ENCODE measurements around the gene VAV2. TPM values are rescaled to one million over a fixed set of nuclear protein-coding genes. Genes with fewer than 3 reads are reported as not detected.

The VAV2 gene
- total RNA-seq, 3 donors from 2014 or later, result 5.3 to 9.5 (median 8.8) TPM

DNA sequence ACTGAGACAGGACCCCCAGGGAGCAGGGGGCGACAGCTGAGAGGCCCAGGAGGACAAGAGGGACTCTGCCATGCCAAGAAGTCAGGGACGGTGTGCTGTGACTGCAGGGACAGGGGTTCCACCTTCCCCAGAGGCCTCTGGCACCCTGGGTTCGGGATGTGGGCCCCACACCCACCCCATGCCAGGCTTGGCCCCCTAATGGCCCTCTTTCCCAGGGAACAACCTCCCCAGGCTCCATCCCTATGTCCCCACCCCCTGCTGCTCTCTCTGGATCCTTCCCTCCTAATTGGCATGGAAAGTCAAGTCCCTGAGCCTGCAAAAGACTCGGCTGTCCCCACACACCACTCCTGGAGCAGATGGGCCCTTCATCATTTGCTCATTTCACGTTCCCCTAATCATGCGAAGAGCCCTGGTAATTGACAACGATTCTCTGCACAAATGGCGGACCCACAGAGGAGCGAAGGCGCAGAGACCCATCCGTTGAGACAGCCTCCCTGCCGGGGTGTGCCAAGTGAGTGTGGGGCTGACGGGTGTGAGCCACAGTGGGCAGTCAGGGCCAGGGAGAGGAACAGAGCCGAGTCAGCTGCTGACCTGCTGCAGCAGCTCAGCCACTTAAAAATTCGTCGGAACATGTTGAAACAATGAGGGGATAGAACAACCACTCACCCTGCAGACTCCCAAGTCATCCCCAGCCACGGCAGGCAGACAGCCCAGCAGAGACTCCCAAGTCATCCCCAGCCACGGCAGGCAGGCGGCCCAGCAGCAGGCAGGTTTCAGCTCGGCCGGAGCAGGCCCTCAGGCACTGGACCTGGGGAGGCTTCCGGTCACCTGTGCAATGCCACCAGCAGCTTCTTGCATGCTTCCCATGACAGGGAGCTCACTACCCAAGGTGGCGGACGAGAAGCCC, 109.0 kb downstream of the VAV2 start:
- TF ChIP-seq CTCF (IDR thresholded peaks at IDR 0.05) (no peak), POLR2AphosphoS5 (IDR thresholded peaks at IDR 0.05) (no peak), POLR2A (IDR thresholded peaks at IDR 0.05) (no peak)
- H3K4me3 ChIP-seq, result no peak overlapping the region
- H3K4me1 ChIP-seq, result peaks cover 0 to 7% of the 10 kb centered on the region in 2 donors
- no peaks in the 10 kb centered on the region for H3K27me3 ChIP-seq
- no peaks in the 10 kb centered on the region for H3K9me3 ChIP-seq
- DNase-seq (ENCODE audit: low spot score in 2 of 2), result no peak
- peak overlapping the region; percentile 79 to 81 for H3K27ac ChIP-seq
- no peaks in the 10 kb centered on the region for H3K36me3 ChIP-seq
- intact Hi-C loops (cut with DNase I; ENCODE audit: low total_unique reads), result loop anchor here (10.0 kb wide), 1 partner anchor 48 kb away; no protein-coding TSS in a partner anchor

GRCh38 chr9:133881671-133882381, 110.3 kb downstream of the VAV2 start:
- H3K4me3 ChIP-seq, result no peak overlapping the region
- H3K27me3 ChIP-seq, result no peaks in the 10 kb centered on the region
- DNase-seq (ENCODE audit: low spot score in 2 of 2), result peak in 1 of 2 donors; percentile 48
- peaks cover 0 to 7% of the 10 kb centered on the region in 2 donors for H3K4me1 ChIP-seq
- H3K36me3 ChIP-seq, result no peaks in the 10 kb centered on the region
- no peak for TF ChIP-seq CTCF (IDR thresholded peaks at IDR 0.05)
- TF ChIP-seq POLR2AphosphoS5 (IDR thresholded peaks at IDR 0.05), result no peak
- intact Hi-C loops (cut with DNase I; ENCODE audit: low total_unique reads), result loop anchor here (10.0 kb wide), 1 partner anchor 47 kb away; no protein-coding TSS in a partner anchor
- peak overlapping the region; percentile 79 to 81 for H3K27ac ChIP-seq
- H3K9me3 ChIP-seq, result no peaks in the 10 kb centered on the region

GRCh38 chr9:133880851-133881661, 111.1 kb downstream of the VAV2 start:
- DNase-seq (ENCODE audit: low spot score in 2 of 2), result no peak
- H3K27ac ChIP-seq, result peak overlapping the region; percentile 79 to 81
- no peaks in the 10 kb centered on the region for H3K9me3 ChIP-seq
- peaks cover 0 to 7% of the 10 kb centered on the region in 2 donors for H3K4me1 ChIP-seq
- TF ChIP-seq POLR2A (IDR thresholded peaks at IDR 0.05) (no peak), CTCF (IDR thresholded peaks at IDR 0.05) (no peak), POLR2AphosphoS5 (IDR thresholded peaks at IDR 0.05) (no peak)
- H3K27me3 ChIP-seq, result no peaks in the 10 kb centered on the region
- no peak overlapping the region for H3K4me3 ChIP-seq
- intact Hi-C loops (cut with DNase I; ENCODE audit: low total_unique reads), result loop anchor here (10.0 kb wide), 1 partner anchor 46 kb away; no protein-coding TSS in a partner anchor
- no peaks in the 10 kb centered on the region for H3K36me3 ChIP-seq

GRCh38 chr9:133880136-133880535, 112.0 kb downstream of the VAV2 start:
- intact Hi-C loops (cut with DNase I; ENCODE audit: low total_unique reads), result loop anchor here (10.0 kb wide), 1 partner anchor 45 kb away; no protein-coding TSS in a partner anchor
- Histone ChIP-seq H3K36me3 (no peaks in the 10 kb centered on the region), H3K4me3 (no peak overlapping the region), H3K27ac (no peak overlapping the region), H3K9me3 (no peaks in the 10 kb centered on the region), H3K27me3 (no peaks in the 10 kb centered on the region), H3K4me1 (peaks cover 0 to 7% of the 10 kb centered on the region in 2 donors)
- no peak for DNase-seq (ENCODE audit: low spot score in 2 of 2)
- no peak for TF ChIP-seq POLR2A (IDR thresholded peaks at IDR 0.05)
- no peak for TF ChIP-seq POLR2AphosphoS5 (IDR thresholded peaks at IDR 0.05)
- no peak for TF ChIP-seq CTCF (IDR thresholded peaks at IDR 0.05)

Data from breast epithelium (tissue), 4 donors.